ENCODE results near the gene HAUS7. TPM values are rescaled to one million over a fixed set of nuclear protein-coding genes. Genes with fewer than 3 reads are reported as not detected.

Gene HAUS7
- total RNA-seq, 1 experiment from 2014 or later = 21.3 TPM

GRCh38 chrX:153477364-153477857, 7.0 kb upstream of the HAUS7 start:
- DNase-seq (ENCODE audit: low read depth) = no peak

- peak; percentile 75 for DNase-seq (ENCODE audit: low read depth)
Measured at GRCh38 chrX:153476666-153477363, 6.4 kb upstream of the HAUS7 start.

- no peak for DNase-seq (ENCODE audit: low read depth)
Measured at GRCh38 chrX:153475751-153476281, 5.4 kb upstream of the HAUS7 start.

GRCh38 chrX:153475271-153475670, 4.9 kb upstream of the HAUS7 start:
- DNase-seq (ENCODE audit: low read depth) = no peak

- no peak for DNase-seq (ENCODE audit: low read depth)
Measured at GRCh38 chrX:153474718-153475117, 4.3 kb upstream of the HAUS7 start.

GRCh38 chrX:153474266-153474665, 3.9 kb upstream of the HAUS7 start:
- no peak for DNase-seq (ENCODE audit: low read depth)

- DNase-seq (ENCODE audit: low read depth) = no peak
Measured at GRCh38 chrX:153473126-153473525, 2.8 kb upstream of the HAUS7 start.

GRCh38 chrX:153471663-153472280, 1.4 kb upstream of the HAUS7 start:
- peak; percentile 13 for DNase-seq (ENCODE audit: low read depth)

- DNase-seq (ENCODE audit: low read depth) = peak; percentile 23
Measured at GRCh38 chrX:153469811-153470410, 465 bp downstream of the HAUS7 start.

GRCh38 chrX:153468008-153468580, 2.3 kb downstream of the HAUS7 start:
- no peak for DNase-seq (ENCODE audit: low read depth)

GRCh38 chrX:153465691-153466380, 4.5 kb downstream of the HAUS7 start:
- no peak for DNase-seq (ENCODE audit: low read depth)

- DNase-seq (ENCODE audit: low read depth) = no peak
Measured at GRCh38 chrX:153464116-153464515, 6.3 kb downstream of the HAUS7 start.

- no peak for DNase-seq (ENCODE audit: low read depth)
Measured at GRCh38 chrX:153463556-153463955, 6.8 kb downstream of the HAUS7 start.

- DNase-seq (ENCODE audit: low read depth) = no peak
Measured at GRCh38 chrX:153463031-153463430, 7.3 kb downstream of the HAUS7 start.

- DNase-seq (ENCODE audit: low read depth) = no peak
Measured at GRCh38 chrX:153462291-153462690, 8.1 kb downstream of the HAUS7 start.

GRCh38 chrX:153460826-153461225, 9.6 kb downstream of the HAUS7 start:
- DNase-seq (ENCODE audit: low read depth) = peak; percentile 17

- DNase-seq (ENCODE audit: low read depth) = peak; percentile 5
Measured at GRCh38 chrX:153459986-153460385, 10.4 kb downstream of the HAUS7 start.

GRCh38 chrX:153458476-153458875, 11.9 kb downstream of the HAUS7 start:
- DNase-seq (ENCODE audit: low read depth) = no peak

- DNase-seq (ENCODE audit: low read depth) = no peak
Measured at GRCh38 chrX:153457827-153458466, 12.4 kb downstream of the HAUS7 start.

GRCh38 chrX:153457136-153457825, 13.1 kb downstream of the HAUS7 start:
- DNase-seq (ENCODE audit: low read depth) = no peak

GRCh38 chrX:153456704-153457103, 13.7 kb downstream of the HAUS7 start:
- no peak for DNase-seq (ENCODE audit: low read depth)

All from RPMI7951 (cell line).